ENCODE results near the gene SNTG2. TPM values are rescaled to one million over a fixed set of nuclear protein-coding genes. Genes with fewer than 3 reads are reported as not detected.

The SNTG2 gene
- total RNA-seq, 2 donors from 2014 or later: 4.1 to 11.9 TPM

DNA sequence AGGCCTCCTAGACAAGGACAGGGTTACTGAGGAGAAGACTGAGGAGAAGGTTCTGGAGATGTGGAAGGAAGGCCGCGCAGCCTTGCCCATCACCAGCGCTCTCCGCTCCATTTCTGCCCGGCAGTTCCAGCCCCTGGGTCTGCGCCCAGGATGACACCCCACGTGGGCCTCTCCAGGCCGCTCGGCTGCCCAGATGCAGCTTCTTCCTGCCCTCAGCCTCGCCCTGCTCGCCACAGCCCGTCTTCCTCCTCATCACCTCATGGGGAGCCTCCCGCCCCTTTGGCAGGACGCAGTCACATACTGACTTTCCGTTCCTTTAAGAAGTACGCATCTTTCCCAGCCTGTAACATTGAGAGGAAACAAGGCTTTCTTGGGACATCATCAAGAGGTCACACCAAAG is 37.1 kb downstream of the SNTG2 start:
- no peak overlapping the region for H3K4me3 Mint-ChIP-seq
- no peaks in the 10 kb centered on the region for H3K27me3 Mint-ChIP-seq (ENCODE audit: insufficient read depth)
- Histone ChIP-seq H3K9ac (ENCODE audit: extremely low read depth, low read length, poor library complexity, severe bottlenecking) (no peak overlapping the region), H3K4me1 (ENCODE audit: control insufficient read depth, insufficient read depth, low read length) (no peaks in the 10 kb centered on the region), H3K27ac (ENCODE audit: low read depth, low read length) (no peak overlapping the region), H3K4me3 (ENCODE audit: low read length) (no peak overlapping the region), H3K27me3 (ENCODE audit: control insufficient read depth, insufficient read depth, low read length, poor library complexity, severe bottlenecking) (no peaks in the 10 kb centered on the region), H3K9me3 (ENCODE audit: control insufficient read depth, low read length) (no peaks in the 10 kb centered on the region), H3K36me3 (ENCODE audit: control insufficient read depth, insufficient read depth, low read length) (no peaks in the 10 kb centered on the region)
- H3K9me3 Mint-ChIP-seq: no peaks in the 10 kb centered on the region
- DNase-seq: no peak
- peaks cover 1% of the 10 kb centered on the region for H3K4me1 Mint-ChIP-seq
- no peaks in the 10 kb centered on the region for H3K36me3 Mint-ChIP-seq (ENCODE audit: low read depth)
- no peak overlapping the region for H3K27ac Mint-ChIP-seq
- TF ChIP-seq, protein P1, sequence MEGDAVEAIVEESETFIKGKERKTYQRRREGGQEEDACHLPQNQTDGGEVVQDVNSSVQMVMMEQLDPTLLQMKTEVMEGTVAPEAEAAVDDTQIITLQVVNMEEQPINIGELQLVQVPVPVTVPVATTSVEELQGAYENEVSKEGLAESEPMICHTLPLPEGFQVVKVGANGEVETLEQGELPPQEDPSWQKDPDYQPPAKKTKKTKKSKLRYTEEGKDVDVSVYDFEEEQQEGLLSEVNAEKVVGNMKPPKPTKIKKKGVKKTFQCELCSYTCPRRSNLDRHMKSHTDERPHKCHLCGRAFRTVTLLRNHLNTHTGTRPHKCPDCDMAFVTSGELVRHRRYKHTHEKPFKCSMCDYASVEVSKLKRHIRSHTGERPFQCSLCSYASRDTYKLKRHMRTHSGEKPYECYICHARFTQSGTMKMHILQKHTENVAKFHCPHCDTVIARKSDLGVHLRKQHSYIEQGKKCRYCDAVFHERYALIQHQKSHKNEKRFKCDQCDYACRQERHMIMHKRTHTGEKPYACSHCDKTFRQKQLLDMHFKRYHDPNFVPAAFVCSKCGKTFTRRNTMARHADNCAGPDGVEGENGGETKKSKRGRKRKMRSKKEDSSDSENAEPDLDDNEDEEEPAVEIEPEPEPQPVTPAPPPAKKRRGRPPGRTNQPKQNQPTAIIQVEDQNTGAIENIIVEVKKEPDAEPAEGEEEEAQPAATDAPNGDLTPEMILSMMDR (conservative IDR thresholded peaks at IDR 0.05): no peak
- WGBS, 2 experiments (ENCODE audit: insufficient coverage in 1 of 2, insufficient read length in 1 of 2): 83 to 89% methylated on average over 8 to 16 of the region's 16 CpGs

DNA sequence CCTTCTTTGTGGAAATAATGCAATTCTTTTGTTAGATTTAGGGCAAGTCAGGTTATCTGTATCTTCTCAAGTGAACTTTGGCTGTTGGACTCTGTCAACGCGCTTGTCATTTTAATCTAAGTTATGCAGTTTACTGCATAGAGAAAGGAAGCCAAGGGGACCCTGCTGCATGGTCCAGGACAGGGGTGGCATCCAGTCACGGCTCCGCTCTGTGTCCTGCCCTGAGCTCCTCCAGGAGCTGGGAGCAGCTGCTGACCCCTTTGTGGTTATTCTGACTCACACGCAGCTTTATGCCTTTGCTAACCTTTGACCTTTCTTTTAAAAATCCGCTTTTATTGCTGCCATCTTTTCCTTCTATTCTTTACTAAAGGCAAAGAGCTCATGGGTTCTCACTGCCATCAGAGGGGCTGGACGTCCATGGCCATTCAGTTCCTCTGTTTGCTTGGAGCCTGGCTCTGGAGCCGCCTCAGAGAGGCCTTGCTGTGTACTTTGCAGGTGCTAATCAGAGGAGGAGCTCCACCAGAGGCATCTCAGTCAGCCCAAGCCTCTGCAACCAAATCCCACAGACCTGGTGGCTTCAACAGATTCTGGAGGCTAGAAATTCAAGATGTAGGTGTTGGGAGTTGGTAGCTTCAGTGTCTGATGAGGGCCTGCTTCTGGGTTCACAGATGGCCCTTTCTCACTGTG is 39.3 kb downstream of the SNTG2 start:
- peaks cover 1% of the 10 kb centered on the region for H3K4me1 Mint-ChIP-seq
- H3K27ac Mint-ChIP-seq: no peak overlapping the region
- Histone ChIP-seq H3K4me1 (ENCODE audit: control insufficient read depth, insufficient read depth, low read length) (no peaks in the 10 kb centered on the region), H3K9ac (ENCODE audit: extremely low read depth, low read length, poor library complexity, severe bottlenecking) (no peak overlapping the region), H3K4me3 (ENCODE audit: low read length) (no peak overlapping the region), H3K27me3 (ENCODE audit: control insufficient read depth, insufficient read depth, low read length, poor library complexity, severe bottlenecking) (no peaks in the 10 kb centered on the region), H3K9me3 (ENCODE audit: control insufficient read depth, low read length) (no peaks in the 10 kb centered on the region), H3K36me3 (ENCODE audit: control insufficient read depth, insufficient read depth, low read length) (no peaks in the 10 kb centered on the region), H3K27ac (ENCODE audit: low read depth, low read length) (peak overlapping the region; percentile 24)
- H3K4me3 Mint-ChIP-seq: no peak overlapping the region
- no peaks in the 10 kb centered on the region for H3K36me3 Mint-ChIP-seq (ENCODE audit: low read depth)
- H3K9me3 Mint-ChIP-seq: no peaks in the 10 kb centered on the region
- TF ChIP-seq, protein P1 (conservative IDR thresholded peaks at IDR 0.05): no peak
- 80 to 83% methylated on average over 7 to 8 of the region's 8 CpGs for WGBS, 2 experiments (ENCODE audit: insufficient coverage in 1 of 2, insufficient read length in 1 of 2)
- DNase-seq: peak; percentile 57
- no peaks in the 10 kb centered on the region for H3K27me3 Mint-ChIP-seq (ENCODE audit: insufficient read depth)

- H3K4me1 ChIP-seq (ENCODE audit: control insufficient read depth, insufficient read depth, low read length): no peaks in the 10 kb centered on the region
- H3K27me3 ChIP-seq (ENCODE audit: control insufficient read depth, insufficient read depth, low read length, poor library complexity, severe bottlenecking): no peaks in the 10 kb centered on the region
- Mint-ChIP-seq H3K9me3 (no peaks in the 10 kb centered on the region), H3K27ac (no peak overlapping the region), H3K27me3 (ENCODE audit: insufficient read depth) (no peaks in the 10 kb centered on the region), H3K4me1 (peaks cover 1% of the 10 kb centered on the region), H3K36me3 (ENCODE audit: low read depth) (no peaks in the 10 kb centered on the region), H3K4me3 (no peak overlapping the region)
- no peaks in the 10 kb centered on the region for H3K9me3 ChIP-seq (ENCODE audit: control insufficient read depth, low read length)
- DNase-seq: no peak
- TF ChIP-seq, protein P1 (conservative IDR thresholded peaks at IDR 0.05): no peak
- H3K9ac ChIP-seq (ENCODE audit: extremely low read depth, low read length, poor library complexity, severe bottlenecking): no peak overlapping the region
- H3K4me3 ChIP-seq (ENCODE audit: low read length): no peak overlapping the region
- no peaks in the 10 kb centered on the region for H3K36me3 ChIP-seq (ENCODE audit: control insufficient read depth, insufficient read depth, low read length)
- H3K27ac ChIP-seq (ENCODE audit: low read depth, low read length): no peak overlapping the region
These were observed 40.3 kb downstream of the SNTG2 start for GRCh38 chr2:990970-991369.

Data from endodermal cell (in vitro differentiated cells).